HG03045 (cell line): ENCODE results near the gene VSIG8.

Experiments
- ATAC-seq: cut with Tn5 transposase; IDR thresholded peaks from one replicate; pipeline ENCODE4 v1.9.1; 2021; ENCODE audit warnings: mild to moderate bottlenecking, moderate library complexity; ENCODE audit not compliant: unreplicated experiment

Gene VSIG8

DNA sequence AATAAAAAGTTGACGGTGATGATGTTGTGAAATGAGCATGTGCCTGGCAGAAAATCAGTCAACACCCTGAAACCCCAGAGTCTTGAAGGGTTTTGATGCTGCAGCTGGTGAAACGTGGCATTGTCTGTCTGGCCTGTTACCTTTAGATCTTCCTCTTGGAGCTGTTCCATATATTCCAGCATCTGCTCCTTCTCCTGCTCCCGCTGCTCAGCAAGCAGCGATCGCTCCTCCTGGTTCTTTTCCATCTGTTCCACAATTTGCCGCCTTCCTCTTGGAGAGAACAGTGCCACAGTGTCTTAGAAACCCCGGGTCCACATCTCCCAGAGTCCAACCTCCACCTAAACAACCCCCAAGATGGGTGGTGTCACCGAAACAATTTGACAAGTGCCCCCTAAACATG is 21.8 kb upstream of the VSIG8 start:
- no peak for ATAC-seq

DNA sequence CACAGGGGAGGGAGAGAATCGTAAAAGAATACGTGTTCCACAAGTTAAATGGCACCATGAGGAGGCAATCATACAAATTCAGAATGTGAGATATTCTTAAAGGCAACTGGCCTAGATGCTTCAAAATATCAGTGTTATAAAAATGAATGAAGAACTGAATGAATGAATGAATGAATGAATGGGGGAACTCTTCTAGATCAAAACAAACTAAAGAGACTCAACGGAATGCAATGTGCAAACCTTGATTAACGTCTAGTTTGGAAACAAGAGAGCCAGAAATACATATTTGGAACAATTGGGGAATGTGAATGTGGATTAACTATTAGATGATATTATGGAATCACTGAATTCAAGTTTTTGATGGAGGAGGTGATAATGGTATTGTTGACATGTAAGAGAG is 20.7 kb upstream of the VSIG8 start:
- no peak for ATAC-seq

GRCh38 chr1:159882527-159882862 is 20.0 kb upstream of the VSIG8 start:
- ATAC-seq = no peak

DNA sequence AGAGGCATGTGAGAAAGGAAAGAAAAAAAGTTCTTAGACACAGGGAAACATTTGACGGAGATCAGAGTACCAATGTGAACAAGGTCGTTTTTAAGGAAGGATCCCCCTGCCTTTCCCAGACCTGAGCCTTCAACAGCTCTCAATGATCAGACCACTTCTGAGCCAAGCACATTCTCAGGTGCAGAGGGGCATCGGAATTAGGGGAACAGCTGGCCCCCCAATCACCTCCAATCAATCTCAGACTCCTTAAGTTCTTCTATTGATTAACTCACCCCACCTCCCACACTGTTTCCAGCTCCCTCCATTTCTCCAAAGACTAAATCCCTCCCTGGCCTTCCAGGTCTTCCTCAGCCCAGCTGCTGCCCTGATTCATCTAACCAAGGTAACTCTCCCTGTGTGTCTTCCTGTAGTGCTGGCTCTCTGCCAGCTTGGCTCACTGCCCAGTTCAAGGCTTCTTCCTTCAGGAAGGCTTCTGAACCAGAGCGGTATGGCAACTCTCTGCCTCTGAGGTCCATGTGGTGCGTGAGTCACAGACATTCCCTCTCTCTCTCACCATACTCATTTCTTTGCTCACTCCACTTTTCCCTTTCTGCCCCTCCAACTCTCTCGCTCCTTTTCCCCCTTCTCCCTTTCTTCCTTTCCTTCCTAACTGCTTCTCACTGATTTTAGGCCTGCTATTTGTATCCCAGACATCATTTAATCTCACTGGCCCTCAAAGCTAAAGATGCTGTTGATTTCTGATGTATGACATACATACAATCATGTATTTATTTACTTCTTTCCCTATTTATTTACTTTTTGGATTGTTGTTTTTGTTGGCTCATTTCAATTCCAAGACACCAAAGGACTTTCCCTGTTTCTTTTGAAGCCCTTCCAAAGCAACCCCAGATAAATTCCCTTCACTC is 19.4 kb upstream of the VSIG8 start:
- ATAC-seq = no peak

DNA sequence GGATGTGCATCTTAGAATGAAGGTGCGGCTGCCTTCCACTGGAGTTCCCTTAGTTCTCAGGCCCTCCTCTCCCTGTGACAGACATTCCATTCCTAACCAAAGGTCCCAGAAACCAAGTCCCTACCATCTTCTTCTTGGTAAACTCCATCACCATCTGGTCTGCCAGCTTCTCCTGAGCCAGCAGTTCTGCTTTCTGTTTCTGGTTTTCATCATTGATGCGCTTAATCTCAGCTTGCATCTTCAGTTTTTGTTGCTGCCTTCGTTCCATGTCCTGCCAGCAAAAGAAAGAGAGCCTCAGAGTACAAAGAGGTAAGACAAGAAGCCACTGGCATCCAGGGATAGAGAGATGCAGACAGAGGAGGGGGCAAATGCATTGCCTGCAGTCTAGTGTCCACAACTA is 18.0 kb upstream of the VSIG8 start:
- ATAC-seq = no peak

DNA sequence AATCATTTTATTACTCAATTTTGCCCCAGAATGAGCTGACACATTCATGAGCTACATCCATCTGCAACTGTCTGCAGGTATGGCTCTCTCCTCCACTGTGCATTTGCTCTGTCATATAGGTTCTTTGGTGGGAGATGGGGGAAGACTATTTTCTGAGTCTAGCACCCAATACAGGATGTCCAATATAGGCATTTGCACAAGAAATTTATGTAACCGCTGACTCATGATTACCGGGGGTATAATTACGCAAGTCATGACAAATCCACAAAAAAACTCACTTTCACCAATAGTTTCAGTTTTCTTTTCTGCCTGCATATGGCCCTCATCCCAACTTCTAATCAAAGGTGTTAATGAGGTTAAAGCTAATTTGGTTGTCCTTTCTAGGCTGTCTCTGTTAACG is 17.5 kb upstream of the VSIG8 start:
- ATAC-seq = no peak

DNA sequence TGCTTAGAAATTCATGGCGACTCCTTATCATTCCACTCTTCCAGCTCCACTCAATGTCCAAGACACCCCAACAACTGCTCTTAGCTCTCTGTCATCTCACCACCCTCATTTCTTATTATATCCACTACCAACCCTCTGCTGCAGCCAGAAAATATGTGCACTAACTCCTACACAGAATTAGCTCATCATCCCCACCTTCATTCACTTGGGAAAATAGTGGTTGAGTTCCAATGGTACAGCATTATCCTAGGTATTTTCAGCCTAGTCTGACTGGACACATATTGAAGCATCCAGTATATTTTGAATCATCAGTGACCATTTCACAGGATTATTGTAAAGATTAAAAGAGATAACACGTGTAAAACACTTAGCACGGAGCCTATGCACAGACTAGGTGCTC is 16.7 kb upstream of the VSIG8 start:
- no peak for ATAC-seq

DNA sequence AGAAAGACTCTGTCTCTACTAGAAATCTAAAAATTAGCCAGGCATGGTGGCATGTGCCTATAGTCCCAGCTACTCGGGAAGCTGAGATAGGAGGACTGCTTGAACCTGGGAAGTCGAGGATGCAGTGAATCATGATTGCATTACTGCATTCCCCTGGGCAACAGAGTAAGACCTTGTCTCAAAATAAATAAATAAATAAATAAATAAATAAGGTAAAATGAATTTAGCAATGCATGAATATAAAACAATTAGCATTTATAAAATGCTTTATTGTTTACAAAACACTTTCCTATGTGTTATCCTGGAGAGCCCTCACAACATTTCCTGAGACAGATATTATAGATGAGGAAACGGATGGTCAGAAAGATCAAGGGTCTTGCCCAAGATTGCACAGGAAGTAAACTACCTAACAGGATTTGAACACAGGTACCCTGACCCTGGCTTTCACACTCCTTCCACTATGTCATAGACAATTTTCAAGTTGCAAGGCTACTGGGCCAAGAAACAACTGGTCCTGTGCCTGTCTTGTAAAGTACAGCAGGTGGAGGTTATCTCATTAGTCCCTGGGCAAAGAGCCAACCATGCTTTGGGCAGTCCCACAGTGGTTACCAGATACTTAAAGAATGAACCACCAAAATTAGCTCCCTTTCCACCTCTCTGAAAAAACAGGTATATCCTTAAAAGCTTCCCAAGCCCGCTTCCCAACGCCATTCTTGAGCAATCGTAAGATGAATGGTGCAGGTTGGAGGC is 15.4 kb upstream of the VSIG8 start:
- ATAC-seq = no peak

- ATAC-seq = no peak
Measured at GRCh38 chr1:159873530-159874143, 11.2 kb upstream of the VSIG8 start.

GRCh38 chr1:159872891-159873290 is 10.4 kb upstream of the VSIG8 start:
- ATAC-seq = no peak

- ATAC-seq = no peak
Measured at GRCh38 chr1:159870704-159871103, 8.2 kb upstream of the VSIG8 start.

DNA sequence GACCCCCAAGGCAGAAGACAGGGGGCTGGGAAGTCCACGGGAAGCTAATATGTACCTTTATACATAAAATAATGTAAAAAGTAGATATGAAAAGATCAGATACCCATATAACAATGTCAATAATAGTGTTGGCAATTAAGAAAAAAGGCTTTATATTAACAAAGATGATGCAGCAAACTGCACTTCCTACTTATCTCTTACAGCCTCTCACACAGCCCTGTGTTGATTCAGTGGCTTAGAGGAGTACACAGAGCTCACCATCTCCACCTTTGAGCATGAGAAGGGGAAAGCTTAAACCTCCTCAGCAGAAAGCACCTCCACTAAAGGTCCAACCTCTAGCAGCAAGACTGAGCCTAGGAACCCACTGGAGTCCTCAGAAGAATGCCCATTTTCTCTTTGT is 7.2 kb upstream of the VSIG8 start:
- no peak for ATAC-seq

GRCh38 chr1:159869173-159869572 is 6.7 kb upstream of the VSIG8 start:
- no peak for ATAC-seq

GRCh38 chr1:159868766-159869165 is 6.3 kb upstream of the VSIG8 start:
- no peak for ATAC-seq

DNA sequence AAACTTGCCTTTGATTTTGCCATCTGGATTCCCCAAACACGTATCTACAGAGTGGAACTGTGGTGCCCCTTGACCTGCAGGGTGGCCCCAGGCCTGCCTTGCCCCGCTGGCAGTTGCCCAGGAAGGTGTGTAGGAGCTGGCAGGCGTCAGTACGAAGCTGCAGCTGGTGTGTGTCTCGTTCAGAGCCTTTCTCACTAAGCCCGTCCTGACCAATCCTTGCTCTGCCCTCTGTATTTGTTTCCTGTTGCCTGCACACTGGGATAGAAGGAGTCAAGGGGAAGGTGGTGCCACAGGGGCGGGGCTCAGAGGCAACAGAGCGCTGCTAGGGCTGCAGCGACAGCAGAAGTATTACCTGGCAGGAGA is 5.2 kb upstream of the VSIG8 start:
- ATAC-seq = no peak

DNA sequence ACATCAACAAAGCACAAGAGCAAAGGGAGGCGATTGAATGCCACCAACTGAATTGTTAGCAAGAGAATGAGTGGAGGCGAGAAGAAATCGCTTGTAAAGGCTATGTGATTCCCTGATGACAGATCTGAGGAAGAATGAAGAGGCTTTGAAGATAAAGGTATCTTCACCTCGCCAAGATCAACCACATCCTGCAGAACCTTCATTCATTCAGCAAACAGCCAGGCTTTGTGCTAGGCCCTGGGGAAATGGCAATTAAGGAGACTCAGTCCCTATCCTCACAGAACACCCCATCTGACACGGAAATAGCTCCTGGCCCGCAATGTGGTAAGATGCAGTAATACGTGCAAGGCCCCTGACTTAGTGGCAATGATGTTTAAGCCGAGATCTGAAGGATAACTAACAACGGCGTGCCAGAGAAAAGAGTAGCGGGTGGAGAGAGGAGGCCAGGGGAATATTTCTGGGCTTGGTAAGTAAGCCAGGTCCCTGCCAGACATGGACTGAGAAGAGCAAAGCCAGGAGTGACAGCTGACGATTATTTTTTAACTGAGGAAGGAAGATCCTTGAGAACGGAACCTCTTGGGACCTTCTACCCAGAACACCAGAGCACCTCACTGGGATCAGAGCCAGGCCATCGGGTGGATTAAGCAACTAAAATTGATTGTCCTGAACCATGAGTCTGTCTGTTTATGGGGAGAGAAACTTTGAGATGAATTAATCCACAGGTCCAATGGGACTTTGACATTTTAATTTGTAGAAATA is 4.6 kb upstream of the VSIG8 start:
- ATAC-seq = no peak

DNA sequence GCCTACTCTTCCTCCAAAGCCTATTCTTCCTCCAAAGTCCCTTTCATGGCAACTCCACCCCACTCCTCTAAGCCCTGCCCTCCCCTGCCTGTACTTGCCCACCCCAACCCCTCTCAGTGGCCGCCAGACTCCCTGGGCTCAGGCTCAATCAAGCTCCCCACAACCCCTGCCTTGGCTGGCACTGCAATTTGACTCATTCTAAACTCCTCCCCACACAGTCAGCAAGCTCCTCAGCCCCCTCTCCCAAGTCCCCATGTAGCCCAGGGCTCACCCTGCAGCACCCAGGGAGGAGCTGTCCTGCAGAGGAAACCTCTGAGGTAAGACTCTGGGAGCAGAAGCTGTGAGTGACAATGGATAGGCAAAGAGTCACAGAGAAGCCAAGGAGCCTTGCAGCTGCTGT is 3.6 kb upstream of the VSIG8 start:
- no peak for ATAC-seq

- no peak for ATAC-seq
Measured at GRCh38 chr1:159864262-159864661, 1.8 kb upstream of the VSIG8 start.

- no peak for ATAC-seq
Measured at GRCh38 chr1:159862031-159862430, 426 bp downstream of the VSIG8 start.

DNA sequence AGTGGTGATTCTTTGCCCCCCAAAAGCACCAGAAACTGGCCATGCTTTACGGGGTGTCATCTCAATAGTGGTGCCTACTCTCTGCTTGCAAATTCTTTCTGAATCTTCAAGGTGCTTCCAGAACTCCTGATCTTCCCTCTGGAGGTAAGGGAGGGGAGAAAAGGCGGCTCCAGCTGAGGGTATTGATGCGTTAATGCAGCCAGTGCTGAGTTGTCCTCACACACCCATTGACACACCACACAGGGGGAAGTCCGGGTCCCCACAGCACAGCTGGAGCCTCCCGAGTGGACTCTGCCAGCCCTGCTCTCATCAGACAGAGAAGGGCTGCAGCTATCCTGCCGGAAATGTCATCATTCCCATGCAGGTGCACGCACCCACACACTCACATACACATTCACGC is 1.2 kb downstream of the VSIG8 start:
- no peak for ATAC-seq

DNA sequence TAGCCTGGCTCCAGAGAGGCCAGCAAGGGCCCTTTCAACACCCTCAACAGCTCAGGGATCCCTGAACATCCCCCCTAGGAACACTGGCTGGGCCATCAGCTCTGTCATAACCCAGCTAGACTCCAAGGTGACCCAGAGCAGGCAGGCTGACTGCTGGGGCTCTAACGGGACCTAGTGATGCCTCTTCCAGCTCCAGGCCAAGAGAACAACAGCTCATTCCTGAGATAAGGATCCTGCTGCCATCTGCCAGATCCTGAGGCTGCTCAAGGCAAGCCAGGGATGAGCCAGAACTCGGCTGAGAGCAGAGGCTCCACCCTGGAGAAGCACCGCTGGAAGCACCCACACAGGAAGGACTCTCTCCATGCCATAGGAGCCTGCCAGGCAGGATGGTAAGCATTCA is 2.0 kb downstream of the VSIG8 start:
- no peak for ATAC-seq
